NK-92 (cell line): ENCODE measurements around the gene MYOD1.

Experiments
- DNase-seq: peaks from one replicate; lab custom pipeline; 2025; ENCODE audit not compliant: unreplicated experiment; lab: John Stamatoyannopoulos, UW

Gene MYOD1

GRCh38 chr11:17719028-17719937 is at the start of gene MYOD1:
TSS of gene MYOD1 (plus strand) at chr11:17719571. CDS start at chr11:17719783, 212 bp downstream.
- no peak for DNase-seq

GRCh38 chr11:17672469-17672868 is 46.9 kb upstream of the MYOD1 start:
- no peak for DNase-seq

GRCh38 chr11:17673951-17674350 is 45.4 kb upstream of the MYOD1 start:
- DNase-seq = no peak

GRCh38 chr11:17682848-17683247 is 36.5 kb upstream of the MYOD1 start:
- no peak for DNase-seq

- DNase-seq = no peak
Observed at GRCh38 chr11:17683377-17684161, 35.8 kb upstream of the MYOD1 start.

- no peak for DNase-seq
Observed at GRCh38 chr11:17684550-17684949, 34.8 kb upstream of the MYOD1 start.

- DNase-seq = no peak
Observed at GRCh38 chr11:17686231-17686980, 33.0 kb upstream of the MYOD1 start.

- DNase-seq = no peak
Observed at GRCh38 chr11:17687946-17688670, 31.3 kb upstream of the MYOD1 start.

GRCh38 chr11:17691550-17691949 is 27.8 kb upstream of the MYOD1 start:
- no peak for DNase-seq

- DNase-seq = no peak
Observed at GRCh38 chr11:17691976-17692375, 27.4 kb upstream of the MYOD1 start.

GRCh38 chr11:17692931-17693330 is 26.4 kb upstream of the MYOD1 start:
- DNase-seq = no peak

GRCh38 chr11:17693531-17693930 is 25.8 kb upstream of the MYOD1 start:
- DNase-seq = no peak

- DNase-seq = no peak
Observed at GRCh38 chr11:17694494-17695110, 24.8 kb upstream of the MYOD1 start.

GRCh38 chr11:17695454-17696441 is 23.6 kb upstream of the MYOD1 start:
- DNase-seq = no peak

- DNase-seq = no peak
Observed at GRCh38 chr11:17696741-17697140, 22.6 kb upstream of the MYOD1 start.

GRCh38 chr11:17697175-17697949 is 22.0 kb upstream of the MYOD1 start:
- DNase-seq = no peak

- no peak for DNase-seq
Observed at GRCh38 chr11:17699147-17700114, 19.9 kb upstream of the MYOD1 start.
